Measurements from ENCODE around the gene FLAD1. TPM values are rescaled to one million over a fixed set of nuclear protein-coding genes. Genes with fewer than 3 reads are reported as not detected.

FLAD1 gene
- total and polyA plus RNA-seq, 2 of the 8 experiments (the other 6 are each of a cell fraction or from before 2014, with no cell fraction given) = 104 to 143 TPM

GRCh38 chr1:154953611-154954038 is 29.5 kb upstream of the FLAD1 start (continued):
- TF ChIP-seq, protein P1, sequence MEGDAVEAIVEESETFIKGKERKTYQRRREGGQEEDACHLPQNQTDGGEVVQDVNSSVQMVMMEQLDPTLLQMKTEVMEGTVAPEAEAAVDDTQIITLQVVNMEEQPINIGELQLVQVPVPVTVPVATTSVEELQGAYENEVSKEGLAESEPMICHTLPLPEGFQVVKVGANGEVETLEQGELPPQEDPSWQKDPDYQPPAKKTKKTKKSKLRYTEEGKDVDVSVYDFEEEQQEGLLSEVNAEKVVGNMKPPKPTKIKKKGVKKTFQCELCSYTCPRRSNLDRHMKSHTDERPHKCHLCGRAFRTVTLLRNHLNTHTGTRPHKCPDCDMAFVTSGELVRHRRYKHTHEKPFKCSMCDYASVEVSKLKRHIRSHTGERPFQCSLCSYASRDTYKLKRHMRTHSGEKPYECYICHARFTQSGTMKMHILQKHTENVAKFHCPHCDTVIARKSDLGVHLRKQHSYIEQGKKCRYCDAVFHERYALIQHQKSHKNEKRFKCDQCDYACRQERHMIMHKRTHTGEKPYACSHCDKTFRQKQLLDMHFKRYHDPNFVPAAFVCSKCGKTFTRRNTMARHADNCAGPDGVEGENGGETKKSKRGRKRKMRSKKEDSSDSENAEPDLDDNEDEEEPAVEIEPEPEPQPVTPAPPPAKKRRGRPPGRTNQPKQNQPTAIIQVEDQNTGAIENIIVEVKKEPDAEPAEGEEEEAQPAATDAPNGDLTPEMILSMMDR (IDR thresholded peaks at IDR 0.05; ENCODE audit: control extremely low read depth in 1 of 3, insufficient read depth in 1 of 3, low read depth in 1 of 3, low read length in 3 of 3) = no peak
- no peak for TF ChIP-seq SP4 (IDR thresholded peaks at IDR 0.05; ENCODE audit: low read length)
- TF ChIP-seq, protein P2, sequence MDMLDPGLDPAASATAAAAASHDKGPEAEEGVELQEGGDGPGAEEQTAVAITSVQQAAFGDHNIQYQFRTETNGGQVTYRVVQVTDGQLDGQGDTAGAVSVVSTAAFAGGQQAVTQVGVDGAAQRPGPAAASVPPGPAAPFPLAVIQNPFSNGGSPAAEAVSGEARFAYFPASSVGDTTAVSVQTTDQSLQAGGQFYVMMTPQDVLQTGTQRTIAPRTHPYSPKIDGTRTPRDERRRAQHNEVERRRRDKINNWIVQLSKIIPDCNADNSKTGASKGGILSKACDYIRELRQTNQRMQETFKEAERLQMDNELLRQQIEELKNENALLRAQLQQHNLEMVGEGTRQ (IDR thresholded peaks at IDR 0.05; ENCODE audit: low read length) = no peak

Measured in H1 (cell line).